GM18502 (cell line): ENCODE results near the gene EXOC6.
"Not testable (repeated sequence)": the region's sequence is repeated elsewhere in the genome, so short reads cannot be mapped to it uniquely, and the experiment has no call there.

Experiments
- ATAC-seq: cut with Tn5 transposase; IDR thresholded peaks from one replicate; pipeline ENCODE4 v1.9.1; 2021; ENCODE audit warnings: mild to moderate bottlenecking; ENCODE audit not compliant: unreplicated experiment, poor library complexity

Gene EXOC6

GRCh38 chr10:92923416-92923815 is 75.1 kb downstream of the EXOC6 start:
- no peak for ATAC-seq

- ATAC-seq = no peak
Observed at GRCh38 chr10:92929896-92930295, 81.6 kb downstream of the EXOC6 start.

- ATAC-seq = no peak
Observed at GRCh38 chr10:92931597-92931996, 83.3 kb downstream of the EXOC6 start.

GRCh38 chr10:92937876-92938275 is 89.6 kb downstream of the EXOC6 start:
- ATAC-seq = no peak

GRCh38 chr10:92938841-92939240 is 90.5 kb downstream of the EXOC6 start:
- ATAC-seq = no peak

- ATAC-seq = no peak
Observed at GRCh38 chr10:92942226-92942625, 93.9 kb downstream of the EXOC6 start.

GRCh38 chr10:92946491-92946890 is 98.2 kb downstream of the EXOC6 start:
- no peak for ATAC-seq

- not testable (repeated sequence) for ATAC-seq
Observed at GRCh38 chr10:92952573-92952972, 104.3 kb downstream of the EXOC6 start.

- ATAC-seq = no peak
Observed at GRCh38 chr10:92957223-92958010, 109.1 kb downstream of the EXOC6 start.

- ATAC-seq = no peak
Observed at GRCh38 chr10:92961638-92962037, 113.3 kb downstream of the EXOC6 start.

- ATAC-seq = no peak
Observed at GRCh38 chr10:92965314-92965713, 117.0 kb downstream of the EXOC6 start.

GRCh38 chr10:92967641-92968040 is 119.3 kb downstream of the EXOC6 start:
- no peak for ATAC-seq

GRCh38 chr10:92969151-92969550 is 120.8 kb downstream of the EXOC6 start:
- ATAC-seq = no peak

GRCh38 chr10:92970301-92971070 is 122.2 kb downstream of the EXOC6 start:
- ATAC-seq = no peak

GRCh38 chr10:92972066-92972870 is 123.9 kb downstream of the EXOC6 start:
- no peak for ATAC-seq

- ATAC-seq = no peak
Observed at GRCh38 chr10:92972886-92973285, 124.6 kb downstream of the EXOC6 start.

- not testable (repeated sequence) for ATAC-seq
Observed at GRCh38 chr10:92976278-92976677, 128.0 kb downstream of the EXOC6 start.

GRCh38 chr10:92989250-92989649 is 140.9 kb downstream of the EXOC6 start:
- ATAC-seq = no peak

- ATAC-seq = no peak
Observed at GRCh38 chr10:92990615-92991014, 142.3 kb downstream of the EXOC6 start.

GRCh38 chr10:92991513-92991912 is 143.2 kb downstream of the EXOC6 start:
- ATAC-seq = no peak
